Measurements from ENCODE around the gene UBTD2. TPM values are rescaled to one million over a fixed set of nuclear protein-coding genes. Genes with fewer than 3 reads are reported as not detected.

The UBTD2 gene
- polyA plus RNA-seq, 3 donors = 2.3 to 3.2 (median 2.6) TPM

DNA sequence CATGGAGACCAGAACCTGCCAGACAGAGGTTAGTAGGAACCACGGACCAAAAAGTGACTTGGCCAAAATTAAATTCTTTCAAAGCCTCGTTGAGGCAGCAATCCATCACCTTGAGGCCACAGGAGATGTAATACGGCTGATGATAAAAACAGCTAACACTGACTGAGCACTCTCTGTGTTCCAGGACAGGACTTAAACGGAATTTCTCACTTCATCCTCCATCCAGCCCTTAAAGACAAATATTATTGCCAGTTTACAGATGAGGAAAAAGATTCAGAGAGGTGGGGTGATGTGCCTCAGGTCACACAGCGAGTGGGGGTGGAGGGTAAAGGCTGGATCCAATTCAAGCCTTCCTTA lies 120.6 kb downstream of the UBTD2 start:
- peaks cover 59% of the 10 kb centered on the region for H3K4me1 Mint-ChIP-seq
- H4K20me1 ChIP-seq (ENCODE audit: insufficient read depth, low read length) = peaks cover 100% of the 10 kb centered on the region
- H3K79me2 ChIP-seq (ENCODE audit: insufficient read depth, low read length) = peaks cover 100% of the 10 kb centered on the region
- H3K36me3 ChIP-seq (replicated peaks in 1 of 2; ENCODE audit: control insufficient read depth in 1 of 2, insufficient read depth in 2 of 2, low read length in 2 of 2) = peaks cover 10 to 75% of the 10 kb centered on the region in 2 donors
- peaks cover 24 to 58% of the 10 kb centered on the region in 2 donors for H3K4me1 ChIP-seq (ENCODE audit: control insufficient read depth in 1 of 2, insufficient read depth in 2 of 2, low read length in 2 of 2)
- peaks cover 46 to 58% of the 10 kb centered on the region in 2 donors for H3K36me3 Mint-ChIP-seq
- H2AFZ ChIP-seq (ENCODE audit: insufficient read depth, low read depth, low read length, poor library complexity, severe bottlenecking) = no peak overlapping the region
- no peaks in the 10 kb centered on the region for H3K27me3 ChIP-seq (ENCODE audit: control insufficient read depth in 2 of 2, insufficient read depth in 2 of 2, low read length in 2 of 2)
- peak overlapping the region in 1 of 2 donors; percentile 68 for H3K27ac ChIP-seq (ENCODE audit: low read depth in 1 of 2, low read length in 2 of 2)
- DNase-seq = no peak
- H3K9me3 ChIP-seq (replicated peaks in 1 of 2; ENCODE audit: control insufficient read depth in 1 of 2, insufficient read depth in 1 of 2, low read length in 2 of 2) = no peaks in the 10 kb centered on the region
- peak overlapping the region; percentile 4 to 67 (median 33) for H3K27ac Mint-ChIP-seq
- no peak overlapping the region for H3K4me3 ChIP-seq (replicated peaks in 1 of 3; ENCODE audit: low read depth in 2 of 3, low read length in 3 of 3)
- no peak overlapping the region for H3K4me2 ChIP-seq (replicated peaks; ENCODE audit: extremely low read depth, low read length, poor library complexity, severe bottlenecking)
- H3K4me3 Mint-ChIP-seq = no peak overlapping the region
- peaks cover 0 to 1% (median 0%) of the 10 kb centered on the region in 3 donors for H3K27me3 Mint-ChIP-seq (ENCODE audit: low read depth in 3 of 3)
- intact Hi-C loops (cut with micrococcal nuclease) = no loop called here
- TF ChIP-seq, protein P1, sequence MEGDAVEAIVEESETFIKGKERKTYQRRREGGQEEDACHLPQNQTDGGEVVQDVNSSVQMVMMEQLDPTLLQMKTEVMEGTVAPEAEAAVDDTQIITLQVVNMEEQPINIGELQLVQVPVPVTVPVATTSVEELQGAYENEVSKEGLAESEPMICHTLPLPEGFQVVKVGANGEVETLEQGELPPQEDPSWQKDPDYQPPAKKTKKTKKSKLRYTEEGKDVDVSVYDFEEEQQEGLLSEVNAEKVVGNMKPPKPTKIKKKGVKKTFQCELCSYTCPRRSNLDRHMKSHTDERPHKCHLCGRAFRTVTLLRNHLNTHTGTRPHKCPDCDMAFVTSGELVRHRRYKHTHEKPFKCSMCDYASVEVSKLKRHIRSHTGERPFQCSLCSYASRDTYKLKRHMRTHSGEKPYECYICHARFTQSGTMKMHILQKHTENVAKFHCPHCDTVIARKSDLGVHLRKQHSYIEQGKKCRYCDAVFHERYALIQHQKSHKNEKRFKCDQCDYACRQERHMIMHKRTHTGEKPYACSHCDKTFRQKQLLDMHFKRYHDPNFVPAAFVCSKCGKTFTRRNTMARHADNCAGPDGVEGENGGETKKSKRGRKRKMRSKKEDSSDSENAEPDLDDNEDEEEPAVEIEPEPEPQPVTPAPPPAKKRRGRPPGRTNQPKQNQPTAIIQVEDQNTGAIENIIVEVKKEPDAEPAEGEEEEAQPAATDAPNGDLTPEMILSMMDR (IDR thresholded peaks at IDR 0.05) = no peak
- H3K9me3 Mint-ChIP-seq = peaks cover 0 to 2% (median 0%) of the 10 kb centered on the region in 7 donors
- WGBS (ENCODE audit: insufficient coverage) = 42% methylated on average over 2 of the region's 5 CpGs
- no peak overlapping the region for H3K9ac ChIP-seq (ENCODE audit: insufficient read depth, low read length, poor library complexity, severe bottlenecking)

DNA sequence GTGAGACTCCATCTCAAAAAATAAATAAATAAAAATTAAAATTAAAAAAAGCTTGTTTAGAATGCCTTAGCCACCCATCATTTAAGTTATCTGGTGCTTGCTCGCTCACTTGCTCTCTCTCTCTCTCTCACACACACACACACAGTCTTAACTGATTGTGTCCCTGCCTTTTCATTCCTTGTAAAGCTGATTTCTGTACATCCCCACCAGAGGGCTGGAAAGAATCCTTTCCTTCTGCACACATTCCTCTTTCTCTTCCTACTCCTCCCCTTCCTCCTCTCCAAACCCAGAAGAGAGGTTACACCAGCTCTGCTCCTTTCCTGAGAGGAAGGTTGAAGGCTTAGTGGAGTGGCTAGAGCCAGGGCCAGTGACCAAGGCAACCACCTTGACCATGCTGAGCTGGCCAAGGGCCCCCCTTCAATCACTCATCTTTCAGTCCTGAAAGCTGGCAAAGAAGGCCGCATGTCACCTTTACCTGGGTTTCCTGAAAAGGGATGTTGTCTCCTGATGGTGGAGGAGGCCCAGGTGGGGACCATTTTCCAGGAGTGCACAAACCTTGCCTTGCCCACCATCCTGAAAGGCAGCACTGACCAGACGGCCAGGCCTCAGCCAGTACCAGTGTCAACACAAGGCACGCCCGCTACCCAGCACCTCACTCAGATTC lies 121.1 kb downstream of the UBTD2 start:
- H3K9me3 ChIP-seq (replicated peaks in 1 of 2; ENCODE audit: control insufficient read depth in 1 of 2, insufficient read depth in 1 of 2, low read length in 2 of 2) = no peaks in the 10 kb centered on the region
- intact Hi-C loops (cut with micrococcal nuclease) = no loop called here
- peaks cover 0 to 1% (median 0%) of the 10 kb centered on the region in 3 donors for H3K27me3 Mint-ChIP-seq (ENCODE audit: low read depth in 3 of 3)
- DNase-seq = no peak
- peaks cover 56% of the 10 kb centered on the region for H3K4me1 Mint-ChIP-seq
- no peak overlapping the region for H3K4me3 ChIP-seq (replicated peaks in 1 of 3; ENCODE audit: low read depth in 2 of 3, low read length in 3 of 3)
- peaks cover 7 to 75% of the 10 kb centered on the region in 2 donors for H3K36me3 ChIP-seq (replicated peaks in 1 of 2; ENCODE audit: control insufficient read depth in 1 of 2, insufficient read depth in 2 of 2, low read length in 2 of 2)
- H3K4me3 Mint-ChIP-seq = no peak overlapping the region
- no peak overlapping the region for H2AFZ ChIP-seq (ENCODE audit: insufficient read depth, low read depth, low read length, poor library complexity, severe bottlenecking)
- peaks cover 24 to 55% of the 10 kb centered on the region in 2 donors for H3K4me1 ChIP-seq (ENCODE audit: control insufficient read depth in 1 of 2, insufficient read depth in 2 of 2, low read length in 2 of 2)
- H3K27ac ChIP-seq (ENCODE audit: low read depth in 1 of 2, low read length in 2 of 2) = peak overlapping the region in 1 of 2 donors; percentile 68
- 96% methylated on average over 4 of the region's 5 CpGs for WGBS (ENCODE audit: insufficient coverage)
- peaks cover 100% of the 10 kb centered on the region for H3K79me2 ChIP-seq (ENCODE audit: insufficient read depth, low read length)
- H4K20me1 ChIP-seq (ENCODE audit: insufficient read depth, low read length) = peaks cover 100% of the 10 kb centered on the region
- peaks cover 49 to 60% of the 10 kb centered on the region in 2 donors for H3K36me3 Mint-ChIP-seq
- no peak overlapping the region for H3K4me2 ChIP-seq (replicated peaks; ENCODE audit: extremely low read depth, low read length, poor library complexity, severe bottlenecking)
- H3K9me3 Mint-ChIP-seq = peaks cover 0 to 2% (median 0%) of the 10 kb centered on the region in 7 donors
- H3K9ac ChIP-seq (ENCODE audit: insufficient read depth, low read length, poor library complexity, severe bottlenecking) = no peak overlapping the region
- TF ChIP-seq, protein P1 (IDR thresholded peaks at IDR 0.05) = no peak
- H3K27me3 ChIP-seq (ENCODE audit: control insufficient read depth in 2 of 2, insufficient read depth in 2 of 2, low read length in 2 of 2) = no peaks in the 10 kb centered on the region
- peak overlapping the region; percentile 22 to 88 (median 65) for H3K27ac Mint-ChIP-seq

All from CD14-positive monocyte (primary cell).